Activated CD8-positive, alpha-beta memory T cell treated with anti-CD3 and anti-CD28 coated beads, Interleukin-2, amount 10 ng/mL, durations not matched to agents 7 days and 5 days (primary cell): ENCODE results near the gene GTF2H1. TPM values are rescaled to one million over a fixed set of nuclear protein-coding genes. Genes with fewer than 3 reads are reported as not detected.
A peak's percentile ranks its signal among the peaks of the same experiment; 100 is the strongest.

ENCODE experiments used
- ATAC-seq: fragments of 150-1000 bp; cut with Tn5 transposase; one replicate; pipeline ENCODE4 v1.10.0; 2021; ENCODE audit warnings: moderate library complexity
- CTCF ChIA-PET: fragments of 350-600 bp; sonication (Branson Sonifier 250); formaldehyde crosslinking; loops from one replicate; lab custom pipeline; 2021; ENCODE audit warnings: antibody characterized with exemption; lab: Charles Lee
- DNase-seq: peaks from one replicate; pipeline ENCODE4 v3.0.0-alpha.2; 2020
- H3K27ac Mint-ChIP-seq: one replicate; pipeline ENCODE4 v1.8.0; 2021; ENCODE audit warnings: mild to moderate bottlenecking, mixed read lengths
- H3K27me3 Mint-ChIP-seq: one replicate; pipeline ENCODE4 v1.8.0; 2021; ENCODE audit warnings: mixed read lengths
- H3K36me3 Mint-ChIP-seq: one replicate; pipeline ENCODE4 v1.8.0; 2021; ENCODE audit warnings: mild to moderate bottlenecking, mixed read lengths
- H3K4me1 Mint-ChIP-seq: one replicate; pipeline ENCODE4 v1.8.0; 2021; ENCODE audit warnings: mixed read lengths
- H3K4me3 Mint-ChIP-seq: one replicate; pipeline ENCODE4 v1.8.0; 2021; ENCODE audit warnings: mild to moderate bottlenecking, moderate library complexity, mixed read lengths
- H3K9me3 Mint-ChIP-seq: one replicate; pipeline ENCODE4 v1.8.0; 2022; ENCODE audit warnings: low read depth, mixed read lengths
- total RNA-seq, 2 experiments: library from RNA; stranded (reverse); gene quantifications; one replicate each; pipeline ENCODE4 v1.2.3, GENCODE V29; 2021

GTF2H1 gene
- total RNA-seq, 2 experiments from 2014 or later = 40.0 to 47.7 TPM

GRCh38 chr11:18367431-18367830 lies 45.1 kb downstream of the GTF2H1 start:
- DNase-seq = no peak
- H3K36me3 Mint-ChIP-seq = peaks cover 34% of the 10 kb centered on the region
- no peak overlapping the region for H3K27ac Mint-ChIP-seq
- H3K4me3 Mint-ChIP-seq = no peak overlapping the region
- H3K27me3 Mint-ChIP-seq = no peaks in the 10 kb centered on the region
- CTCF ChIA-PET = interaction anchor here (1.4 kb wide), 1 partner anchor 9 kb away, joined by 3 read pairs; no protein-coding TSS in a partner anchor
- no peaks in the 10 kb centered on the region for H3K9me3 Mint-ChIP-seq
- H3K4me1 Mint-ChIP-seq = peaks cover 5% of the 10 kb centered on the region
- no peak for ATAC-seq

DNA sequence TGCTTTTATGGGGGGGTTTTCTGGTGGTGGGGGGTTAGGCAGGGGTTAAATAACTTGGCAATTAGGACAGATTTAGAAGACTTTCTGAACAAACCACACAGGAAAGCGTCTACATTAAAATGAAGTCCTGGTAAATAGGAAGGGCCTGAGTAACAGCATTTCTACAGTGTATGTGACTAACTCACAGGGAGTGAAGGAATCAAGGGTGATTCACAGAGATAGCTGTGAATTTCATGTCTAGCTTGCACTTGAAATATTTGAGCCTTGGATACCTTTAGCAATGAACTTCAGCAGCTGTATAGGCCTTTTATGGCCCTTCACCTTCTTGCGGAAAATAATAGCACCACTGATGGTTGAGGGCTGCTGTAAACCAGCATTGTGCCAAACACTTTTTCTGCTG lies 45.9 kb downstream of the GTF2H1 start:
- peaks cover 5% of the 10 kb centered on the region for H3K4me1 Mint-ChIP-seq
- H3K27me3 Mint-ChIP-seq = no peaks in the 10 kb centered on the region
- H3K9me3 Mint-ChIP-seq = no peaks in the 10 kb centered on the region
- ATAC-seq (no peak), DNase-seq (no peak)
- peaks cover 32% of the 10 kb centered on the region for H3K36me3 Mint-ChIP-seq
- no peak overlapping the region for H3K27ac Mint-ChIP-seq
- no peak overlapping the region for H3K4me3 Mint-ChIP-seq
- CTCF ChIA-PET = interaction anchor here (1.4 kb wide), 1 partner anchor 10 kb away, joined by 3 read pairs; no protein-coding TSS in a partner anchor

DNA sequence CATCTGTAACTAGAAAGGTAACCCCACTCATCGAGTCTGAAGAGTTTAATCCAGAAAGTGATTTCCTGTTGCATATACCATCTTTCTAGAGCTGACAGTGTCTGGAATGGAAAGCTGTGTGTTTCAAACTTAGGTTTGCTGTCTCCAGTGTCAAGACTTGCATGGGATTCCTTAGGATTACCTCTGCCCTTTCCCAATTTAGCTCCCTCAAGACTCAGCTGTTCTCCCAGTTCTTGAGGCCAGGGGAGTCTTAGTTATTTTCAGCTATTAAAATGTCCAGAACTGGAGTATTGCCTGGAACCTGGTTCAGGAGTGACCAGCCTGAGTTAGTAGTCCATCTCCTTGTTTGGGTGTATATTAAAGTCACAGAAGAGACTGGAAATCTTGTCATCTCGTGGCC lies 47.0 kb downstream of the GTF2H1 start:
- Mint-ChIP-seq H3K27ac (no peak overlapping the region), H3K4me3 (no peak overlapping the region), H3K9me3 (no peaks in the 10 kb centered on the region), H3K27me3 (no peaks in the 10 kb centered on the region), H3K4me1 (peaks cover 5% of the 10 kb centered on the region), H3K36me3 (peaks cover 27% of the 10 kb centered on the region)
- CTCF ChIA-PET = interaction anchor here (1.3 kb wide), 1 partner anchor 14 kb away, joined by 3 read pairs; no protein-coding TSS in a partner anchor
- DNase-seq (no peak), ATAC-seq (no peak)

DNA sequence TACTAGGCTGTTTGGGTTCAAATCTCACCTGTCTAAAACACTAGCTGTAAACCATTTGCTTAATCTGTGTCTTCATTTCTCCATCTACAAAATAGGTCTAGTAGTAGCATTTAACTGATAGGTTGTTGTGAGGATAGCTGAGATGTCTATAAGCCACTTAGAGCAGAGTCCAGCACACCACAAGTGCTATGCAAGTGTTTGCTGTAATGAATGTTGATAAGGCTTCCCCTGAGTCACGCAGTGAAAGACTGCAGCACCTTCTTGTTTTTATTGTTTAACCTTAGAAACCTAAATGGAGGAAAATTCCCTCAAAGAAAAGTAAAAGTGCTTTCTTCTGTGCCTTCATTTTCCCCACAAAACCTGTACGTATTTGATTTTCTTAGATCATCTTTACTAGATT lies 48.9 kb downstream of the GTF2H1 start:
- CTCF ChIA-PET = interaction anchor here (1.2 to 1.9 kb wide), 2 partner anchors 13 to 74 kb away, joined by 3 to 4 read pairs; no protein-coding TSS in a partner anchor

GRCh38 chr11:18372201-18372600 lies 49.8 kb downstream of the GTF2H1 start:
- no peaks in the 10 kb centered on the region for H3K27me3 Mint-ChIP-seq

More for the DNA sequence above, 48.9 kb downstream of the GTF2H1 start:
- DNase-seq (no peak), ATAC-seq (no peak)
- Mint-ChIP-seq H3K9me3 (no peaks in the 10 kb centered on the region), H3K27me3 (no peaks in the 10 kb centered on the region), H3K4me3 (no peak overlapping the region), H3K36me3 (peaks cover 15% of the 10 kb centered on the region), H3K27ac (no peak overlapping the region), H3K4me1 (no peaks in the 10 kb centered on the region)

DNA sequence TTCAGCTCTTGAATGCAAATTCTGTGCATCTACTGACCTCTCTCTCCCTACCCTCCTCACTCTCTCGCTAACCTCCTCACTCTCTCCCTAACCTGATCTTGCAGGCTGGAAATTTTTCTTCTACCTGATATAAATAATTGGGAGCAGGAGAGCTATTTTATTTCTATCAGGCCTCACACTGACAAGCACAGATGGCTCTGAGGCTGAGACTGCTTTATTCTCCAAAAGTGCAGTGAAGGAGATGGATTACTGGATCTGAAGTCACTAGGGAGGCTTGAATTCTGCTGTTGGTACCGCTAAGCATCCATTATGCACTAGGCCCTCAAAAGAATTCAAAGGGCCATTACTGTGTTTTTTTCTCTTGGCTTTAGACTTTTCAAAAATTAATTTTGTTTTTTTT lies 52.6 kb downstream of the GTF2H1 start:
- Mint-ChIP-seq H3K4me1 (no peaks in the 10 kb centered on the region), H3K27me3 (no peaks in the 10 kb centered on the region), H3K27ac (no peak overlapping the region), H3K9me3 (no peaks in the 10 kb centered on the region), H3K4me3 (no peak overlapping the region), H3K36me3 (no peaks in the 10 kb centered on the region)
- DNase-seq (no peak), ATAC-seq (no peak)
- CTCF ChIA-PET = no interaction called here

More at GRCh38 chr11:18372201-18372600, 49.8 kb downstream of the GTF2H1 start:
- CTCF ChIA-PET = interaction anchor here (0.8 to 1.9 kb wide), 3 partner anchors 12 to 75 kb away, joined by 3 to 4 read pairs (median 3); no protein-coding TSS in a partner anchor
- H3K4me3 Mint-ChIP-seq = no peak overlapping the region
- no peak overlapping the region for H3K27ac Mint-ChIP-seq
- peaks cover 7% of the 10 kb centered on the region for H3K36me3 Mint-ChIP-seq
- peak; percentile 12 for ATAC-seq
- no peaks in the 10 kb centered on the region for H3K9me3 Mint-ChIP-seq
- no peak for DNase-seq
- H3K4me1 Mint-ChIP-seq = no peaks in the 10 kb centered on the region

GRCh38 chr11:18375941-18376340 lies 53.6 kb downstream of the GTF2H1 start:
- DNase-seq = no peak
- Mint-ChIP-seq H3K9me3 (no peaks in the 10 kb centered on the region), H3K4me1 (no peaks in the 10 kb centered on the region), H3K4me3 (no peak overlapping the region), H3K27ac (no peak overlapping the region), H3K27me3 (no peaks in the 10 kb centered on the region), H3K36me3 (no peaks in the 10 kb centered on the region)
- no peak for ATAC-seq
- CTCF ChIA-PET = interaction anchor here (0.6 kb wide), 1 partner anchor 68 kb away, joined by 3 read pairs; no protein-coding TSS in a partner anchor

DNA sequence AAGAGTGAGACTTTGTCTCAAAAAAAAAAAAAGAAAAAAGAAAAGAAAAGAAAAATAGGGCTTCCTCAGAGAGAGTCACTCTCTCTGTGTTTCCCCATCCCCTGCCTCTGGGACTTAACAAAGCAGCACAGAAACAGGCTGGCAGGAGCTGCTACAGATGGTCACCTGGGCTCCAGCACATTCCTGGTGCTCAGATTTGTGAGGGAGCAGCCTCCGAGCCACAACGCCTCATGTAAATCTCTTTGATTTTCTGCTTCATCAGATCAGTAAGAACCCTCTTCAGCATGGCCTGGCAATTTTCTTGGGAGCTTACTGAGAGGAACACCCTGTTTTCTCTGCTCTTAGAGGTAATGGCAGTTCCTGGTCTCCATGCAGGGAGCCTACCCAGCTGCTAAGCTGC lies 56.8 kb downstream of the GTF2H1 start:
- Mint-ChIP-seq H3K27ac (no peak overlapping the region), H3K4me3 (no peak overlapping the region), H3K9me3 (no peaks in the 10 kb centered on the region), H3K27me3 (no peaks in the 10 kb centered on the region), H3K36me3 (no peaks in the 10 kb centered on the region), H3K4me1 (peaks cover 15% of the 10 kb centered on the region)
- CTCF ChIA-PET = no interaction called here
- ATAC-seq = no peak
- no peak for DNase-seq

DNA sequence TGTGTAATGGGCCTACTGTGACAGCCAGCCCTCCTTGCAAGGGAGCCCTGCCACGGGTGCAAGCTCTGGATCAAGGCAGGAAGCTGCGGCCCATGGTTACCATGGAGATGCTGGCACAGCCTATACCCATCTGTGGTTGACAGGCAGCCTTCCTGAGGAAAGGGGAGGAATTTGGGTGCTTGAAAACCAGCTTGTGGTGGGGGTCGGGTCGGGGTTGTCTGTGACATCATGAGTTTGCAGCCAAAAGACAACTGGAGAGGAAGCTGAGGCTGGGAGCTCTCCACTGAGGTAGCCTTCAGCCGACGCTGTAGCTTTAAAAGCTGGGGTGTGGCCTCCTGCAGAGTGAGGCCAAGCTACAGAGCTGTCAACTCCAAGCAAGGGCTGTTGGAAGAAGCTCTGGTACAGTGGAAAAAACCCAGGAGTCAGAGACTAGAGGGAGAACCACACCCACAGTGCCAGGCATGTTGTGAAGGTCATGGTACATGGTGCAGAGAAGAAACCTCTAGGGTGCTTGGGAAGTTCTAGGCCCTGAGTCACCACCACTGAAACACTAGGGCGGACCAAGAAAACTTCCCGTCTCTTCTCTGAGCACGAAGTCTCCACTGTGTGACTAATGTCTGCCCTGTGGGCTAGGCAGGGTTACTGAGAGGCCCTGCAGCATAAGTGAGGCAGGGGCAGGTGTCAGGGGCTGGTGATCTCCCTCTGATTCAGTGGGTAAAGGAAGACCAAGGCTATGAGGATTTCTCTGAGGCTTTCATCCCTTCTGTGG lies 61.2 kb downstream of the GTF2H1 start:
- no peaks in the 10 kb centered on the region for H3K36me3 Mint-ChIP-seq
- ATAC-seq = peak; percentile 87
- H3K27me3 Mint-ChIP-seq = no peaks in the 10 kb centered on the region
- CTCF ChIA-PET = interaction anchor here (1.2 to 3.3 kb wide), 10 partner anchors 11 to 338 kb away, joined by 3 to 40 read pairs (median 3); partner anchors contain the start of genes GTF2H1, HPS5, LDHA and SAAL1
- DNase-seq = peak; percentile 82
- peak overlapping the region; percentile 96 for H3K27ac Mint-ChIP-seq
- peak overlapping the region; percentile 38 for H3K4me3 Mint-ChIP-seq
- H3K9me3 Mint-ChIP-seq = no peaks in the 10 kb centered on the region
- H3K4me1 Mint-ChIP-seq = peaks cover 48% of the 10 kb centered on the region

- H3K36me3 Mint-ChIP-seq = no peaks in the 10 kb centered on the region
- ATAC-seq = peak; percentile 46
- H3K4me1 Mint-ChIP-seq = peaks cover 48% of the 10 kb centered on the region
- CTCF ChIA-PET = interaction anchor here (1.0 to 3.3 kb wide), 11 partner anchors 10 to 338 kb away, joined by 3 to 40 read pairs (median 3); partner anchors contain the start of genes GTF2H1, HPS5, LDHA and SAAL1
- H3K27me3 Mint-ChIP-seq = no peaks in the 10 kb centered on the region
- peak overlapping the region; percentile 38 for H3K4me3 Mint-ChIP-seq
- DNase-seq = no peak
- peak overlapping the region; percentile 96 for H3K27ac Mint-ChIP-seq
- H3K9me3 Mint-ChIP-seq = no peaks in the 10 kb centered on the region
These were observed 61.8 kb downstream of the GTF2H1 start for GRCh38 chr11:18384157-18384641.

DNA sequence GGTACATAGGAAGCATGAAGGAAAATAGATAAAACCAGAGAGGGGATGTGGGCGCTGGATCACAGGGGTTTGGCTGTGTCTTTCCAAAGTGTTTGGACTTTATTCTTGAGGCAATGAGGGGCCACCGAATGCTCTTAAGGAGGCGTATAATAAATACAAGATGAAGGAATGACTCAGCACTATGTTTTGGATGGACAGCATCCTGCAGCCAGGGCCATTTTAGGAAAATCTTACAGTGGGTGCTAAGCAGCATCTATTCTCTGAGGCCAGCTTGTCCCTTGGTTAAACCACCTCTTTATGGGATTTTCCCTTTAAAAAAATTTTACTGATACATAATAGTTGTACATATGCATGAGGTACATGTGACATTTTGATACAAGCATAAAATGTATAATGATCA lies 67.7 kb downstream of the GTF2H1 start:
- Mint-ChIP-seq H3K9me3 (no peaks in the 10 kb centered on the region), H3K27me3 (no peaks in the 10 kb centered on the region), H3K4me1 (peaks cover 45% of the 10 kb centered on the region), H3K36me3 (peaks cover 7% of the 10 kb centered on the region), H3K27ac (no peak overlapping the region), H3K4me3 (no peak overlapping the region)
- DNase-seq = no peak
- no peak for ATAC-seq
- CTCF ChIA-PET = interaction anchor here (1.4 kb wide), 1 partner anchor 375 kb away, joined by 3 read pairs; no protein-coding TSS in a partner anchor

DNA sequence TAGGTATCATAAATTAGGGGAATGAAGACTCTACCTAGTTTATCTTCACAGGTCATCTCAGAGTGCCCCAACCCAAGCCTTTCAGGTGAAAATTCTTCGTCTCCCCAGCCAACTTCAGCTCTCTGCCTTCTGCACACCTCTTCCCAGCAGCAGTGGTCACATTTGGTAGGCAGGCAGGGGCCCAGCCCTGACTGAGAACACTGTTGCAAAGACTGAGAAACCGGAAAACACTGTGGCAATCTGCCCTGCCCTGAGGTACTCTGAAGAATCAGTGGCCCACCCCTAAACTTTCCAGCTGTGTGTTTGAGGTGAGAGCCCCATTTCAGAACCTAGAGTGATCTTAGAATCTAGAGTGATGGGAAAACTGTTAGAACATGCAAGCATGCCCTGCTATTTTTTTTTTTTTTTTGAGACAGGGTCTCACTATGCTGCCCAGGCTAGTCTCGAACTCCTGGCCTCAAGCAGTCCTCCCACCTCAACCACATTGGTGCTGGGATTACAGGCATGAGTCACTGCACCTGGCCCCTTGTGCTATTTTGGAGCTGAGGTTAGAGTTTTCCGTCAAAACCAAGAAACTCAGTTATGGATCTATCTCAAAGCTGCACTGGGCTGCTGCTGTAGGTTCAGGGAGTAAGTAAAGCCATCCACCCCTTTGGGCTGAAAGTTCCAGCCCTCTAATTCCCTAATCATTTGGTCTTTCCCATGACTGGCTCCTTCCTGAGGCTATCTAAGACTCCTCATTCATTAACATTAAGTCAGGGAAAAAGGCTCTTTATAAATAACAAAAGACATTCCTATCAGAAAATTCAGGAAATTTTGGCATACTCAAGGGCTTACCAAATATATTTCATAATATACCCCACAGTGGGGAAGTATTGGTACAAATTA lies 70.3 kb downstream of the GTF2H1 start:
- Mint-ChIP-seq H3K36me3 (peaks cover 27% of the 10 kb centered on the region), H3K27me3 (no peaks in the 10 kb centered on the region), H3K9me3 (no peaks in the 10 kb centered on the region), H3K4me1 (peaks cover 38% of the 10 kb centered on the region), H3K27ac (peak overlapping the region; percentile 68), H3K4me3 (no peak overlapping the region)
- DNase-seq = peak; percentile 59
- CTCF ChIA-PET = interaction anchor here (0.7 to 6.5 kb wide), 4 partner anchors 8 to 149 kb away, joined by 3 to 40 read pairs (median 5); partner anchors contain the start of genes GTF2H1, HPS5 and TSG101
- ATAC-seq = no peak
